ENCODE data around the gene TMEM9.

Gene TMEM9

DNA sequence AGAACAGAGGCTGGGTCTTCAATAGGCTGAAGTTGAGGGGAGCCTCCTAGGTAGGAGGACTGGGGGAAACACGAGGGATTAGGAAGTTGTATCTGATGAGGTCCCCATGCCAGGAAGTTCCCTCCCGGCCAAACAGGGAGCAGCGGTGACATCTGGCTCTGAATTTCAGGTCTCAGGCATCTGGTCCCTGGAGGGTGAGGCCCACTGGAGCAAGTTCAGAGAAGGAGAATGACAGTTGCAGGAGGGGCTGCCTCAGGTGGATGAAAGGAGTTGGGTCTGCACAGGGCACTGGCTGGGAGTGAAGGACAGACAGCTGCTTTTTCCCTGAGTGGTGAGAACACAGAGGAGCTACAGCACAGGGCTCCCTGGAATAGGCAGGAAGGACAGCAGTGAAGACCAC, 9.1 kb downstream of the TMEM9 start:
- no peak for DNase-seq (ENCODE audit: low read depth)

DNA sequence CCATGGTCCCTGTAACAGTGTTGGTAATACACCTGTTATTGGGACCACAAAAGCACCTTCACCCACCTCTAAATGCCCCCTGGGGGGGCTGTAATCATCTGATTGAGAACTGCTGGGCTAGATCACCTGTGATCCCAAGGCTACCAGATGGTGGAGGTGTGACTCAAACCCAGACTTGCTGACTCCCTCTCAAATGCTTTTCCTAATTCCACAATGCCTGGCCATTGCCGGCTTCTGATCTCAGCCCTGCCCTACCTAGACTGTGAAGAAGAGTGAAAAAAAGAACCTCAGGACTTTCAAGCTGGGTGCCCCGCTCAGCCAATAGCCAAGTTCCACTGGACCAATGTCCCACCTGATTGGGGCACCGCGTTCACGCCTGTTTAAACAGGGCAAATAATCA, 9.6 kb downstream of the TMEM9 start:
- no peak for DNase-seq (ENCODE audit: low read depth)

DNA sequence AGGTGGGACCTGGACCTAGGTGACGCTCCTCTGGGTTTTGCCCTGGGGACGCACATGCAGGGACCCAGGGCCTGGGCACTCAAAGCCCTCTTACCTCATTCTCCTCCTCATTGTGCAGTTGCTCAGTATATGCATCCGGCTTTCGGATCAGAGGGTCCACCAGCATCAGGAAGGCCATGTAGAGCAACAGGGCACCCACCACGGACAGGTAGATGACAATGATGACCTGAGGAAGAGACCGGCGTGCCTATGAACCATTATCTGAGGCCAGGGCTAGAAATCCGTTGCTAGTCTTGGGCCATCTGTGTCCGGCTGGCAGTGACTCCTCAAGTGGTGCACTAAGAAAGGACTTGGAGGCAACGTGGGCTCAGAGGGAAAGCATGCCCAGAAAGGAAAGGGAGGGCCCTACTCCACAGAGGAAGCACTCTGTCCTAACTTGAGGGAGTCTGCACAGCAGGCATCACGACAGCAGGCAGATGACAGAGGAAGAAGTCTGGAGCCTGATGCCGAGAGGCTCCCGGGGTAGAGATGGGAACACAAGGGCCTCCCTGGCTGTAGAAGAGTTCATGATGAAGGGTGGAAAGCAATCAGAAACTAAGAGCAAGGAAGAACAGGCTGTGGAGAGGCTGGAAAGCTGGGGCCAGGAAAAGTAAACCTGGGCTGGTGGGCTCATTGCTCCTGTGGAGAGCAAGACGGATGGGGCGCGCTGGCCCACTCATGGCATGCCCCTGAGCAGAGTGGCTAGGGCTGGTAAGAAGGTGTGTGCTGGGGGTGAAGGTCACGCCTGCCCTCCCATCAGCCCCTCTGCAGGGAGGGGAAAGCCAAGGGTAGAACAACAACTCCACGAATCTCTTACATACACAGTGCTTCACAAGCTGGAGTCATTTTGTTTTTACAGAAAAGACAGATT, 10.3 kb downstream of the TMEM9 start:
- no peak for DNase-seq (ENCODE audit: low read depth)

DNA sequence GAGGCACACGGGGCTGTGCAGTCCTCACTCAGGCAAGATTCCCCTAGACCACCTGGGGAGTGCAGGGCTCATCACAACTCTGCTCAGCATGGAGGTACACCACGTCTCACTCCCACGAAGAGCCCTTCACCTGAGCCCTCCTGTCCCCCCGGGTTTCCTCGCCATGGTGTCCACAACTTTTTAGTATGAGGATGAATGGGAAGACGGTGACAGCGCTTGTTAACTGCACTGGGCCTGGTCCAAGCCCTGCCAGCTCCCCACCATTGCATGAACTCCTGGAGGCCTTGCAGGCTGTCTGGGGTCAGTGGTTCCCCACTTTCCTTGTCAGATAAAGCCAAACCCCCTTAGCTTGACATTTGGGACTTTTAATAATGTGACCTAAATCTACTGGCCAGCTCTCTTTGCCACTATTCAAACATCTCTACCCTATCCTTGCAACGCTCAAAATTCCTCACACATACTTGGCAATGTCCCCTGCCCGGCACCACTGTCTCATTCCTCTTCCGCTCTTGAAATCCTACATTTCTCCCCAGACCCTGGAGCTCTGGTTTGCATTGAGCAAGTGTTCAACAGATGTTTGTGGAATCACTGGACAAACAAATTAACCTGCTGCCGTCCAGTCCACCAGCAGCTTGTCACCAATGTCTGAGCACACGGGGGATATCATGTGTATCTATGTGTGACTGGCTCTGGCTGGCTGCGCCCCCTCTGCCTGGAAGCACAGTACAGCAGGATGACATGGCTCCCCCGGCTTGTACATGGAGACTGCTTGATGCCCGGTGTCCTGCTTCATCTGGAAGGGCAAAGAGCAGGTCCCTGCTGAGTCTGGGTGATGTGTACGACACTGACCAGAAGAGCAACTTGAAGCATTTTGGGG, 11.2 kb downstream of the TMEM9 start:
- DNase-seq (ENCODE audit: low read depth), result no peak

DNA sequence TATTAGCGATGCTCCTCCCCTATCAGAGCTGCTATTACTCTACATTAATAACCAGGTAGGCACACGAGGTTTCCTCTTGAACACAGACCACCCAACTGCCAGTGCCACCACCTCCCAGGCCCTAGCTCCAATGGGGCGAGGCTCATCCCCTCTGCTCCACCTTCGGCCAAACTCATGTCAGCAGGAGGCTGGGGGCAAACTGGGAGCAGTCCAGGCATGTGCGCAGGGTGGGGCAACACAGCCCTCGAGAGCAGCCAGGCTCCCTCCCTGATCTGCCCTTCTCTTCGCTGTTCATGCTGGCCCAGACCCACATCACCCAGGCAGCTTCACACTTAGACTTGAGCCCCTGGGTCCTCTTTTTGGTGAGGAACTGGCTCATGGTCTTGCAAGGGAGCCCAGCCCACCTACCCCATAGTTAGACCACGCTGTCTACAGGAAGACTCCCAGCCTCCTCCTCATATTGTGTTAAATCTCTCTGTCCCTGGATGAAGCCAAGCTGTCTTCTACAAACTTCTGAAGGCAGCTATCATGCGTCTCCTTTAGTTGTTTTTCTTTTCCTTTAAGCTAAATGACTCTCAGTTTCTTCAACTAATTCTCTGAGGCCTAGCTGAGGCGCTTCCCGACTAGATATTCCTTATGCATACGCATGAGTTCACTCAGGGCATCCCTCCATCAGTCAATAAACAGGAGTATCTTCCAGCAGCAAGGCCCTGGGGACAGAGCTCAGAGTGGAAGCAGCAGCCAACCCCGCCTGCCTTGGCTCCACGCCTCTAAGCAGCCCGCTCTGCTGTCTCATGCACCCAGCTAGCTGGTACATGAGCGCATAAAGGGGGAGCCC, 12.0 kb downstream of the TMEM9 start:
- no peak for DNase-seq (ENCODE audit: low read depth)

DNA sequence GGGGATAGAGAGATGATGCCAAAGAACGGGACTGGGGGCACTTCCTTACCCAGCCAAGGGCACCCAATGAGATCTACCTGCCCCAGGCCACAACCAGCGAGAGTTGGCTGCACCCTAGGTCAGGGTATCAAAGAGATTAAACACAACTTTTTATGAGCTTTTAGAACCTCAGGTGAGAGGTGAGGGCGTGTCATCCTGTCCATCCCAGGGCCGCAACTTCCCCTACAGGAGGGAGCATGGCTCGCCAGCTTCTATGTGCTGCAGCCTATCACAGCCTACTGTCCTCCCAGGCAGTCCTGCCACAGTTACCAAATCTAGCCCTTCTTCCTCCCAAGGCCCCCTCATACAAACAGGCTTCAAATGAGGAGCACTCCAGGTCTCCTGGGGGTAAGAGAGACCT, 12.9 kb downstream of the TMEM9 start:
- DNase-seq (ENCODE audit: low read depth), result no peak

DNA sequence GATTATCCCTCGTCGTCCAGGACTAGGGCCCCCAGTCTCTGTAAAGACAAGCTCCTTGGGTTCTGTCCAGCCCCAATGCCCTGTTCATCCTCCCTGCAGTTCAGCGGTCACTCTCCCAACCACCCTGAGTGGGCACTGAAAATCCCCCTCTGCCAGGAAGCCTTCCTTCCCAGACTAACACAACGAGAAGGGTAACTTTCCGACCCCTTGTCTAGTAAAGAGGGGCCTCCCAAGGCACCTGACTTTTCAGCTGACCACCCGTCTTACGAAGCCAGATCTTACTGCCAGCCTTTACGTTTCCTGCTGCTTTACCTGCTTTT, 13.4 kb downstream of the TMEM9 start:
- DNase-seq (ENCODE audit: low read depth), result no peak

DNA sequence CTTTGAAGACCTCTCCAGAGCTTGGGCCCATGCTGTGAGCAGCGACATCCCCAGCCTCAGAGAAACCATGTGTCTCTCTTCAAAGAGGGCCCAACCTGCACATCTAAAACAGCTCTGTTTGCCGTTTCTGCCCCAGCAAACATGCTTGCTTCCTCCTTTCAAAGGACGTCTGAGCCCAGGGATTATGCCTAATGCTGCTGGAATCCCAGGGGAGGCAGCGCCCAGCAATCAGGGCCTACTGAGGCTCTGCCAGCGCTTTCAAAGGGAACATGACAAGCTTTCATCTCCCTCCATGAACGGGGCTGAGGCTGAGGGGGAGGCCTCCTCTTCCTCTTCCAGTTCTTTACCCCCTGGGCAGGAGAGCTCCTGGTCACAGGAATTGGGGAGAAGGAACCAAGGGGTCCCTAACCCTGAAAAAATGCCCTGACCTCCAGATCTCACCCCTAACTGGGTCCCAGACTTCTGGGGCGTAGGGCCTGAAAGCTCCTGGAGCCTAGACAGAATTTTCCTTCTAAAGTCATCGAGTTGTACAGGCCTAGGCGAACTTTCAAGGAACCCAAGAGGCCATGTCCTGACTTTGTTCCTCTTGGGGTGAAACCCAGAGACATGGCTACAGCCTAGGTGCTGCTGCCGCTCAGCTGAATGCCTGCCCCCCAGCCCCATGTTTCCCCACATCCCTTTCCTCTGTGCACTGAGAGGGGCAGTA, 13.9 kb downstream of the TMEM9 start:
- no peak for DNase-seq (ENCODE audit: low read depth)

DNA sequence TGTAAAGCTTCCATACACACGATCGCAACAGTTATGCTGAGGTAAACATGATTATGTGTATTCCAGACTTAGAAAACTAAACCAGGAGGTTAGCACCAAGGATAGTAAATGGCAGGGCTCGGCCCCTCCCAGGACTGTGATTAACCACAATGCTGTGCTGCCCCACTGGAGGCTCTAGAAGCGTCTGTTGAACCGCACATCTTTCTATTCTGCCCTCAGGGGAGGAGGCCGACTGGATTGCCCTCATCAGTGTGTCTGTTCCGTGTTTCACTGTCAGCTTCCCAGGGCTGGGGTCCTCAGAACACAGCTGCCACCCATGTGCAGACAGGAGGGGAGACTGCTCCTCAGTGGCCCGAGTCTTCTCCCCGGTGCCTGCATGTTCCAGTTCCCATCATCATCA, 14.5 kb downstream of the TMEM9 start:
- DNase-seq (ENCODE audit: low read depth), result no peak

DNA sequence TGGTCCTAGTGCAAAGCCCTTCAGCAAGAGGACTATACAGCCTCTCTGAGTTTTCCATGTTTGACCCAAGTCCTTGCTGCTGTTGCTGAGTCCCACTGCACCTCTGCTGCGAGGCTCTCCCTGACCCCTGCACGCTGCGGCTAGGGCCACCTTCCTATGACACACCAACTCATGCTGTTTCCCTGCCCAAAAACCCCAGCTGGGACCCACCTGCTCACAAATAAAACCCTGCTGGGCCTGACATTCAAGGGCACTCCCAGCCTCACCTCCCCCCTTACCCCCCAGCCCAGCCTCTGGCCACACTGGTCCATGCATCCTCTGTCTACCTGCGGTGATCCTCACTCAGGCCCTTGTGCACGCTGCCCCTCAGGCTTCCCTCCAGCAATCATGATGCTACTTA, 15.0 kb downstream of the TMEM9 start:
- DNase-seq (ENCODE audit: low read depth), result no peak

DNA sequence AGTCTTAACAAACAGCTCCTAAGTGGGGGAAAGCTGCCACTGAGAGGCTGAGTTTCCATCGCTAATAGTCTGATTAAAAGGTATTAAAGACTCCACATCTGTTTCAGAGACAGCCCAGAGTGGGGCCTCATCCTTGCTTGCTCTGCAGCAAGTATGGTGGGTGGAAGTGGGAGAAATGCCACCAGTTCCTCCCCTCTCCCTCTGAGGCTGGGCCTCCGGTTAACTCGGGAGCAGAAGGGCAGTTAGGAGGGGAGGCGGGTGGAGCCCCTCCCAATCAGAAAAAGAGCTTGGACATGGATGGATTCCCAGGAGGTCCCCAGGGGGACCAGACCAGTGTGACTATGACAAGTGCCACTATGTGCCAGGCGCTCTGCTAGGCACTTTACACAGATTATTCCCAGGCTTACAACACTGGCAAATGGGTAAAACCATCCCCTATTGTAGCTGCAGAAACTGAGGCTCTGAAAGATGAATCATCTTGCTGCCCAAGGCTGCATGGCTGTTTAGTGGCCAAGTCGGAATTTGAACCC, 15.9 kb downstream of the TMEM9 start:
- DNase-seq (ENCODE audit: low read depth), result no peak

DNA sequence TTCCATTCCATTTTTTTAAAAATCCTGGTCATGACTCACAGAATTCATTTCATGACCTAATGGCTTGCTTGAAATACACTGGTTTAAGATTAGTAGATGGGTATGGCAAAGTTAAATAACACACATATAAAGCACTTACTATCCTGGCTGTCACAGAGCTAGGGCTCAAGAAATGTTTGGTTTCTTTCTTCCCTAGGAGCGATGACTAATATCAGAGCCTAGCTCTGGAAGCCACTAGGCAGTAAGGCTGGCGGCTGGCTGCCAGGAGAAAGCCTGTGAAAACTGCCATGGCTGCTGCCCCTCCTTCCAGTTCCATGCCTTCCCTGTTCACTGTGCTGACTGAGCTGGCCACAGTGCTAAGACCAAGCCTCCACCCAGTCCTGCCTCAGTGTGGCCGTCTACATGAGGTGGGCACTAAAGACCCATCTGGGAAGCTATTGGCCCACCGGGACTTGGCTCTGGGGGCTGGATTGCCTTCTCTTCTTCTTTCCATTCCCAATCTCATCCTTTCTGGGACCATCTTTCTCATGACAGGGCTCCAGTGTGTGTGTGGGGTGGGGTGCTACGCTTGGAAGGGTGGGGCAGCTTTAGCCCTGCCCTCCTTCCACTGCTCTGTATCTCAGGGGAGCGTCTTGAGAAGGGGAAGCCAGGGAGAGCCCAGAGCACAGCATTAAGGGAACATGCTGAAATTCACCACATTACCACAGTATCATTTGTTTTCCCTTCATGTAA, 16.5 kb downstream of the TMEM9 start:
- DNase-seq (ENCODE audit: low read depth), result no peak

DNA sequence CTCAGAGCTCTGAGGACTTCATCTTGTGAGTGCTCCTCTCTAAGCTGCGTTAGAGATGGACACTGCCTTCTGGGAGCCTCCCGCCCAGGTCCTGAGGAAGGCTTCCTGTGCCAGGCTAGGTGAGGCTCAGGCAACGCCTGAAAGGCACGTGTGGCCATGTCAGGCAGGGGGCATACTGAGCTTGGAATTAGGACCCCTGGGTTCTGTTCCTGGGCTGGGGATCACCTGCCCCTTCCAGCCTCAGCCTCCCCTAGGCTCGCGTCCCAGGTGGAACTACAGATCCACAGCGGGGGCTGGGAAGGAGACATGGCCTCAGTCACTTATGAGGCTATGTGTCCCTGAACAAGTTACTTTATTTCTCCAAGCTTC, 17.3 kb downstream of the TMEM9 start:
- no peak for DNase-seq (ENCODE audit: low read depth)

DNA sequence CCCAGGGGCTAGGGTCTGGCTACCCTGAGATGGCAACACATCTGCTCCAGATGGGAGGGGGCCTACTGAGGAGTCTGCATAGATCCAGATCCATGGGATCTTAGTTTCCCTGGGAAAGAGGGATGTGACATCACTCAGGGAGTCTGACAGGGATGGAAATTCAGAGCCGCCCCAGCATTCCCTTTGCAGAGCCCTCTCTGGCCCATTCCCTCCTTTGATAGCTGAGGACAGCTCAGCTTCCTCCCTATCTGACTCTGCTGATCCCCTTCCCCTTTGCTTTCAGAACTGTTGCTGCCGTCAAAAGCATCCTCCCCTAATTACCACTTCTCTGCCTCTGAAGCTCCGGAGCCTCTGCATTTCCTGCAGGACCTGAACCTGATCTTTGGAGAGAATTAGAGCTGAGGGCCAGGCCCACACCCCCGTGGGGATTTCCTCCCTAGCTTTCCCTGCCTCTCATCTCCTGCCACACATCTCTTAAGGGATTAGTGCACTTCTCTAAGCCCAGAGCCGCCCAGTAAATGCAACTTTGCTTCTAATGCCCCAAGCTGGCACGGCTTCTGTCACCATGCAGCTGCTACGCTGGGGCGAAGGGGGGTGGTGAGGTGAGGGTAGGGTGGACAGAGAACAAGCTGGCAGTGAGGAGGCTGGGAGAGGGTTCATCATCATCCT, 17.8 kb downstream of the TMEM9 start:
- DNase-seq (ENCODE audit: low read depth), result no peak

DNA sequence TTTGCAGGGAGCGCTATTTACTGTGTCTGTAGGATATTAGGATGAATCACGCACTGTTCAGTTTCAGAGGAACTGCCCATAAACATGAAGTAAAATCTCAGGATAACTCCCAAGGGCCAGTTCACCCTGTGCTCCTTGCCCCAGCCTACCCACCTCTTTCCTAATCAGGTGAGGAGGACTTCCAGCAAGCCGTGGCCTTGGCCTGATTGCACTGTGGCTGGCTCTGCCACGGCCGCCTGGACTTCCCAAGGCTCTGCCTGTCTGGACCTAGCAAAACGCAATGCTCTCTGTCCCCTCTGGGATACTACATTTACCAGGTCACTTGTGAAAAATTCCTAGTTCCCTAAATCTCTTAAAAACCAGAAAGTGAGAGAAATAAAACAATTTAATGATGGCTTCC, 19.9 kb downstream of the TMEM9 start:
- no peak for DNase-seq (ENCODE audit: low read depth)

DNA sequence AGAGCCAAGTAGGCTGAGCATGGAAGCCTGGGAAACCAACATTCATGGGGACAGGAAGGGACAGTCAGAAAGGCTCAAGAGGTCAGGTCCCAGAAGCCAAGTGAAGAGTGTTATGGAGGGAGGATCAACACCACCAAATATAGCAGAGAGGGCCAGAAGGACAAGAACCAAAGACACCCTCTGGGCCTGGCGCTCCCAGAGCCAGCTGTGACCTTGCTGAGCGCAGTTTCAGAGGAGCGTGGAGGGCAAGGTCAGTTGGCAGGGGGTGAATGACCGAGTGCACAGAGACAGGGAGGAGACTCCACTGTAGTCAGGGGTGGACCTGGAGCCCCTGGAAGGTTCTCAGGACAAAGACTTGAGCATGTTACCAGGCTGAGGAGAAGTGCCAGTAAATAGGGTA, 22.9 kb downstream of the TMEM9 start:
- no peak for DNase-seq (ENCODE audit: low read depth)

DNA sequence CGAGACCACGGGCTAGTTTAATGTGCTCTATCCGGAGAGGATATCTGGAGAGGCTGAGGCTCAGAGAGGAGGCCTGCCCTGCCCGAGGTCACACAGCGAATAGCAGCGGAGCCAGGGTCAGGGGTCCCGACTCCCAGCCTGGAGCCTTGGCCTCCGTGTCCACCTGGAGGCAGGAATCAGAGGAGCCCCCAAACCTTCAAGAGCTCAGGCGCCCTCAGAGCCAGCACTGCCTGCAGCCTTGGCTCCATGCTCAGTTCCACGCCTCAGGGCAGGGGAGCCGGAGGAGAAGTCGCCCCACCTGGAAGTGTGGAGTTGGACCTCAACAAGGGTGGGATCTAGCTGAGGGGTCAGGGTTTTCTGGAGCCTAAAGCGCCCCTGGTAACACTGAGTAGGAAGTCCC, 25.3 kb downstream of the TMEM9 start:
- DNase-seq (ENCODE audit: low read depth), result no peak

DNA sequence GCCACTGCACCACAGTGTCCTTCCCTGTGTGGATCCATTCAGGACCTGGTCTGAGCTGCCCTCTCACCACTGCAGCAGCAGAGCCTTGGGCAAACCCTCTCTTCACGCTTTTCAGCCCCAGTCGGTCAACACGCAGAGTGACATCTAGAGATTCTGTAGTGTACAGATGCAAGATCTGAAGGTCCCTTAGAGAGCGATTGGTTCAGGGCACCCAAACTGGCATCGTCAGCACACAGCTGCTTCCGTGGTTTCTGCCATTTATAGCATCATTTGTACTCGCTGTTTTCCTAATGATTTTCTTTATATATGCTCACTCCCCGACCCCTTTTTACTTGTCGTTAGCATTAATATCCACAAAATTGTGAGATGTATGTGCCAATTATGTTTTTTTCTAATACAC, 25.8 kb downstream of the TMEM9 start:
- DNase-seq (ENCODE audit: low read depth), result no peak

DNA sequence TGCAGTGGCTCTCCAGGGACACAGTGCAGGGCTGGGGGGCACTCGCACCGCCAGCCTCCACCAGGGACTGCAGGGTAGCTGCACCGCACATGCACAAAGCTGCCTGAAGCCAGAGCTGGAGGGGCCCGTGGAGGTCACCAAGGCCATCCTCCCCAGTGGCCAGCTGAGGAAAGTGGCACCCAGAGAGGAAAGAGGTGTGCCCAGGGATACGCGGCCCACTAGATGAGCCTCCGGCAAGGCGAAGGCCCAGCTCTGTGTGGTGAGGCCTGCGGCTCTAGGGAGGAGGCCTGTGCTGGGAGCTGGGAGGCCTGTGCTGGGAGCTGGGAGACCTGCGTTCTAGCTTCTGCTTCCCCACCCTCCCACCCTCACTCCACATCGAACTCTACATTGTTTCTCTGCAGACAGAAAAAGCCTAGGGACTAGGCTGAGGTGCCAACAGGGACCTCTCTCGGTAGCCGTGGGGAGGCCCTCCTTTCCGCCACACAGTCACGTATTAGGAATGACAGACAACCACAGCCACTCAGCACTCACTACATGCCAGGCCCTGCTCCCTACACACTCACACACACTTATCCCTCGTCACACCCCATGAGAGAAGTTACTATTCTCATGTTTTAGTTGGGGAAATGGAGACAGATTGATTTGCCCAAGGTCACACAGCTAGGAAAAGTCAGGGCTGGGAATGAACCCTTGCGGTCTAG, 26.4 kb downstream of the TMEM9 start:
- no peak for DNase-seq (ENCODE audit: low read depth)

All from activated T-cell treated with anti-CD3 and anti-CD28 coated beads for 1 hour (primary cell).